Measurements from ENCODE around the gene BMPR1B.
"Not testable (repeated sequence)": the region's sequence is repeated elsewhere in the genome, so short reads cannot be mapped to it uniquely, and the experiment has no call there.

Gene BMPR1B

DNA sequence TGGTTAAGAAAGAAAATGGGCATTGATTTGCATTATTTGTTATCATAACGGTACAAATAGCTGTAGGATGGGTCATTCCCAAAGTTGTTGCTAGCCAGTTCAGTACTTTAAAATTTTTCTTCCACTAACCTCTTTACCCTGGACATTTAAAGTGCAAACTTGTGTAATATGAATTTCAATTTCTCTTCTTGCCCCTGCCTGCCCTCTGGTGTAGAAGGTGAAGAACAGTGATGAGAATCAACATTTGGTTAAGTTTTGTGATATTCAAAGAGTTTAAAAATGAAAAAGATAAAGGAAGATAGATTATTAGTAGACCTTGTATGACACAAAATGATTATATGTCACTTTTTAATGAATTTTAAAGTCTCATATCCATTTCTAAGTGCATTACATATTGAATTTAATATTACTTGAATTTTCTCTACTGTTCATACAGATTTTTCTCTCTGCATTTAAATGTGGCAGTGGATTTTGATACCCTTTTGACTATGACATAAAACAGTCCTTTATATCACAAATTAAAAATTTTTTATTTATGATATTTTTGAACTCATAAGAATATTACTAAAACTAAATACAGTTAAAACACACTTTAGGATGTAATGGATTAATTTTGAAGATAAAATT is 337.7 kb downstream of the BMPR1B start:
- DNase-seq: no peak

DNA sequence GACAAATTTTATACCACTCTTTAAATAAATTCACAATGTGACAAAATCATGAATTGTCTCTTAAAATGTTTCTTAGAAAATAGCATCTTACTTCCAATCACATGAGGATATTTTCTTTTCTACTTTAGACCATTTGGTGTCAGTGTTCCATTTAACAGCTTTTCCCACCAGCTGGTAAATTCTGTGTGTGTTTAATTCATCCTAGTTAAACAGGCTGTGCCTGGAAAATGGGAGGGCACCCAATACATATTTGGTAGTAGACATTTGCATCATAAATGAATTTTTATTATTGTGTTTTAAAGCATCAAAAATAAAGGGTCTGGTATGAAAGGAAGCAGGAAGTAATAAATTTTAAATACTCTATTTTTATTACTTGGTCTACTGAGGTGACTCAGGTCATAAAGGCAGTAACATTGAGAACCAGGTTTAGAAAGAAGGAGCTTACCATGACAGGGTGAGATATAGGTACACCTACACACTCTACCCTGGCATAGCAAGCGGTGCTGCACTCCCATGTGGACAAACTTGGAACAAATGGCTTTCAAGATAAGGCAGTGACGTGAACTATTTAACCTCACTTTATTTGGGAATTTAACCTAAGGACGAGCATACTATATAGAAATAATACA is 344.5 kb downstream of the BMPR1B start:
- DNase-seq: no peak

DNA sequence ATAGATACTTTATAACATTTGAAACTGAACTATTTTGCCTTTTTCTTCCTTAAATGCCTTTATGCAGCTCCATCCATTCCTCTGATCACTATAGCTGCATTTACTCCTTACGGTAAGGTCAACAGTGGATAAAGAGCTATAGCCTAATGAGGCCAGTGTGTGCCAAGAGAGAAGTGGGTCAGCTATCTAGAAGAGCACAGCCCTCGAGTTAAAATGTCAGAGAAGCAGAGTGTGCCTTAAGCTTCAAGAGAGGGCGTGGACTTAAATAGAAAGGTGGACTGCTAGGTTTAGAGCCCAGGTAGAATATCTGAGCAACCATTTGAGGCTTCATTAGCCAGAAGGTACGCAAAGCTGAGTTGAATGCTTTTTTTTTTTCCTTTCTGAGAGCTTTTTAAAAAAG is 347.4 kb downstream of the BMPR1B start:
- DNase-seq: no peak

DNA sequence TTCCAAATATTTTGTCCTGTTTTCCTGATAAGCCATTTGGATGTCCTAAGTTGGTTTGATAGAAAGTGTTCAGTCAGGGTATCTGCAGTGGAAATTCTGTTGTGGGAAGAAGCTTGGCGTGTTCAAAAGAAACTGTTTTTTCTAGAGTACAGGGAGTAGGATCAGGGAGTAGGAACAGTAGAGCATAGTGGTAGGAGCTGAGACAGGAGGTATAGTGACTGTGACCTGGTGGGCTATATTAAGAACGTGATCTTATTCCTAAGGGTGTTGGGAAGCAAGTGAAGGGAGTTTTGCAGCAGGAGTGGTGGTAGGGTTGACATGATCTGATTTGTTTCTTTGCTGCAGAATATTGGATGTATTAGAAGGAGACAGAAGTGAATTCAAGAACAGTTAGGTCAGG is 348.2 kb downstream of the BMPR1B start:
- no peak for DNase-seq

DNA sequence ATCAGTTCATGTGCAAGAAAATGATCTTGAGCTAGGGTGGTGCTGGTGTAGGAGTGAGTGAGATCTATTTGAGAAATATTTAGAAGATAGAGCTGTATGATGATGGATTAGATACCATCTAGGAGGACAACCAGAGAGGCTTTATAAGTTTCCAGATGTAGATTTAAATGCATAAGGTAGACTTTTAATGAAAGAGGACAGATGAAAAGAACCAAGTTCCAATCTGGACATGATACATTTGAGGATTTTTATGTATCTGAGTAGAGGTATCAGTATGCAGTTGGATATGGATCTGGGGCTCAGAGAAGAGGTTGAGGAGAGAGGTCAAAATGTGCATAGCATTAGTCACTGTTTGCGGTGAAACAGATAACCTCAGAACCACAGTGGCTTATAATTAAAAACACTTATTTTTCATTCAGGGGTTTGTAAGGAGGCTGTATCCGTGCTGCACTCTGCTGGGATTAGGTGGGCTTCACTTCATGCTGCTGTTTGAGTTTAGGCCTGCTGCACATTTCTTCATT is 348.7 kb downstream of the BMPR1B start:
- no peak for DNase-seq

DNA sequence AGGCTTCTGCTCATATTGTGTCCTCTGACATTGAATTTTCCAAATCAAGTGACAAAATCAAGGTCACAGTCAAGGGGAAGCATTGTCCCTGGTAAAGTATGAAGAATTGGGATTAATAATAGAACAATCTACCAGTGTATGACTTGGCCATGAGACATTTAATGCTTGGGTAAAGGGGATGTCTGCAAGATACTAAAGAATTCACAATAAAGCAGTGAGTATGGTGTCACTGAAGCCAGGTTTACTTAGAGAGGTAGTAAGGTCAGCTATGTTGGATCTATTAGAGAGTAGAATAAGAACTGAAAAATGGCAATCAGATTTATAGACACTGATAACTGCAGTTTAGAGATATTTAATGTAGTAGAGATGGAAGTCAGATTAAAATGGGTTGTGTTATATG is 349.2 kb downstream of the BMPR1B start:
- DNase-seq: no peak

DNA sequence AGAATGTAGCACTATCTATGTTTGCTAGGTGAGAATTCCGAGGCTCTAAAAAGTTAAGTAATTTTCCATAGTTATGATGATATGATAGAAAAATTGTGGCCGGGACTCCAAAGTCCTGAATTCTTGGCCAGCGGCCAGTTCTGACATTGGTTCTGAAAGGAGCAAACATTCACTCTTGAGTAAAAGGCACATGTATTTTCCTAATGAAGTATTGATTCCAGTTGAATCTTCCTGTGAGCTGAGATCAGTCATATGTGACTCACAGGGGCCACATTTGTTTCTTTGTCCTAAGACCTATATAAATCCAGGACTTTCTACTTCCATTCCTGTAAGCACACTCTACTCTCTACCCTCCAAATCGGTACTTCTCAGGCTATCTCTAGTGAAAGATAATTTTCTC is 349.9 kb downstream of the BMPR1B start:
- no peak for DNase-seq

DNA sequence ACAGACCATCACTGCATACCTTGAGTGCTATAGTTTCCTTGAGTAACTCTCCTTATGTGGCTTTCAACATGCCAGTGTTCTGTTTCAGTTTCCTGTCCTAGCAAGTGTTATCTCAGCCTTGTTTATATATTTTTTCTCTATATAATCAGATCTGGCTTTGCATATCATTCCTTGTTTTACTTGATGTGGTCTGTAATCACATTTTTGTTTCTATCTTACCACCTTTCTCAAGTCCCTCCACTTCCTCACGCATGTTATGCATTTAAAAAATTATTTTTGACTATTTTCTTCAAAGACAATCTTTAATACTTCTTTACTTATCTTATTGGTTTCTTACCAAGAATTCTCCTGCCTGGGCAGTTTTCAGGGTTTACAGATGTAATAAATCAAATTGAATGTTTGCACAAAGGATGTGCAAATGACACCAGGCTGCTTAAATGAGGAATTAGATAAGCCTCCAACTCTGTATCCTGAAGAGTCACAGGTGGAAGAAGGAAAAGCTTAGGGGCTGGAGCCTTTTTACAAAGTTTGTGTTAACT is 351.2 kb downstream of the BMPR1B start:
- no peak for DNase-seq

DNA sequence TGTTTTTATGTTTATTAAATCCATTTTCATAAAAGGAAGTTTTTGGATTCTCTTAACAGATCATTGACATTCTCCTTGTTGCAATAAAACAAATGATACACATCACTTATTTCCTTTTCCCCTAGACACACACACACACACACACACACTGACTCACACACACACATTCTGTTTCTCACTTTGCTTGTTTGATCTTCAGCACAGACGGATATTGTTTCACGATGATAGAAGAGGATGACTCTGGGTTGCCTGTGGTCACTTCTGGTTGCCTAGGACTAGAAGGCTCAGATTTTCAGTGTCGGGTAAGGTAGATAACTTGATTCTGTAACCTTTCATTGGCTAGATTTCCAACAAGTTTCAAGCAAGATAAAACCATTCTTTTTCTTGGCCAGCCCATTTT is 356.8 kb downstream of the BMPR1B start:
- no peak for DNase-seq

DNA sequence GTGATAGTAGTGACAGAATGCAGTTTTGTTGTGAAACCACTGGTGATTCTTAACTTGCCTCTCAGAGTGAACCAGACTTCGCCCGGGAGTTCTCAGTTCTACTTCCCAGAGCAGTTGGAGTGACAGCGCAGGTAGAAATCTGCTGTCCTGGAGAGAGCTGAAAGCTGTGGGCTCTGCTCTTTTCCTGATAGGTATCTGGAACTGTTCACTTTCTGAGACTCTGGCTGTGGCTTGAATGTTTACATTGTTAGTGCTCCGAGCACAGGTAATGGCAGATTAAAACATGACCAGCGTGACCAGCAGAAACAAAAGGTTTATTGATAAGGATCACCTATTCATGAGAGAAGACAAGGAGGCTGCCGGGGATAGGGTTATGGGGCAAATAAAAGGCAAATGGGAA is 360.7 kb downstream of the BMPR1B start:
- no peak for DNase-seq

DNA sequence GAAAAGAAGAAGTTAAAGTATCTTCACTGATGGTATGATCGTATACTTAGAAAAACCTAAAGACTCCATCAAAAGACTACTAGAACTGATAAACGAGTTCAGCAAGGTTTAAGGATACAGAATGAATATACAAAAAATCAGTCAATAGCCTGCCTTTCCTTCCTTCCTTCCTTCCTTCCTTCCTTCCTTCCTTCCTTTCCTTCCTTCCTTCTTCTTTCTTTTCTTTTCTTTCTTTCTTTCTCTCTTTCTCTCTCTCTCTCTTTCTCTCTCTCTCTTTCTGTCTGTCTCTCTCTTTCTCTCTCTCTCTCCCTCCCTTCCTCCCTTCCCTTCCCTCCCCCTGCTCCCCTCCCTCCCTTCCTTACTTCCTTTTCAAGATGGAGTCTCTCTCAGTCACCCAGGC is 362.7 kb downstream of the BMPR1B start:
- no peak for DNase-seq

DNA sequence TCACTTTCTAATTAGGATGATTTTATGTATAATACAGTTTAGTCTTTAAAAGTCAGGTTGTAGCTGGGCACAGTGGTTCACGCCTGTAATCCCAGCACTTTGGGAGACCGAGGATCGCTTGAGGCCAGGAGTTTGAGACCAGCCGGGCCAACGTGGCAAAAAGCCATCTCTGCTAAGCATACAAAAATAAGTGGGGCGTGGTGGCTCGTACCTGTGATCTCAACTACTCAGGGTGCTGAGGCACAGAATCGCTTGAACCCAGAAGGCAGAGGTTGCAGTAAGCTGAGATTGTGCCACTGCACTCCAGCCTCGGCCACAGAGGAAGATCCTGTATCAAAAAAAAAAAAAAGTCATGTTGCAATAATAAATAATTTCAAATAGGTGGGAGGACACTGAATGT is 364.2 kb downstream of the BMPR1B start:
- no peak for DNase-seq

DNA sequence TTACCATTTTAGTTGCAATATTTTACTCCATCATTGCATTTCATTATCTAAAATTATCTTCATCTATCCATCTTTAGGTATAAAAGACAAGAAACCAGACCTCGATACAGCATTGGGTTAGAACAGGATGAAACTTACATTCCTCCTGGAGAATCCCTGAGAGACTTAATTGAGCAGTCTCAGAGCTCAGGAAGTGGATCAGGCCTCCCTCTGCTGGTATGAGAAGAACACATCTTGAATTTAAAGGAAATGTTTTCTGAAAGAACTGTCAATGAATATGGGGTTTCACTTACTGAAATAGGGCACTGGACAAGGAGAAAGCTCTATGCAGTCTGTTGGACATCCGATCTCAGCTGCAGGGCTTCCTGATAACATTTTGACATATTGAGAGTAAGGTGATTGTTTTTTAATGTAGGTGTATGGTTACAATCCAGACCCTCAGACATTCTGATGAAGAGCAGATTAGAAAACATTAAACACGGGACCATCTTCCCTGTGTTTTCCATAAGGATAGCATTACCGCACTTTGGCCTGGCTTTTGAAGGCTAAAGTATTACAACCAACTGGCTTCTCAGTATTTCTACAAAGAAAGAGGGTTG is 367.2 kb downstream of the BMPR1B start:
- peak; percentile 1 for DNase-seq

DNA sequence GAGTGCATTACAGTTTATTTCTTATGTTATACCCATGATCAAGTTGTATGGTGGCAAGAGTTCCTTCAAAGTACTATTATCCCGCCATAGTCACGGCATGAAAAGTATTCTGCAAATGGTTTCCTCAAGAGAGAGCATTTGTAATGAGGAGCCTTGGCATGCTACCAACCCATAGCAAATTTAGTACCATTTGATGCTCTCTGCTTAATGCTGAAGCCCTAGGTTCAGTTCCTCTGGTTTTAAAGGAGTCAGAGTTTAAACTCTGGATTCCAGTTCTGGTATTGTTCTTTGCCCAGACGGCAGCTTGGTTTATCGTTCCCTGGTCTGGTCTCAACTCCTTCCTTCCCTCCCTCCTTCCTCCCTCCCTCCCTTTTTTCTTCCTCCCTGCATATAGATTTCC is 371.3 kb downstream of the BMPR1B start:
- no peak for DNase-seq

DNA sequence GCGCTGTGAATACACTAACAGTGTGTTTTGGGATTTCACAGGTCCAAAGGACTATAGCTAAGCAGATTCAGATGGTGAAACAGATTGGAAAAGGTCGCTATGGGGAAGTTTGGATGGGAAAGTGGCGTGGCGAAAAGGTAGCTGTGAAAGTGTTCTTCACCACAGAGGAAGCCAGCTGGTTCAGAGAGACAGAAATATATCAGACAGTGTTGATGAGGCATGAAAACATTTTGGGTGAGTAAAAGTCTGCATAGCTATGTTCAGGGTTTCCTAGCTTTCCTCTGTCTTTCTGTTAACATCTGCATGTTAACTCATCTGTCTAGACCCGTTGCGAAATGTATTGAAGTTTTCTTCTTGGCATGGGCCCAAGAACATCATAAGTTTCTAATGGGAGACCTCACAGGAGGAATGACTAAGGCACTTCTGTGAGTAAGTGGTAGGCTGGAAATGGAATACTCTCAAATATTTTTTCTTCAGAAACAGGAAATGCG is 372.1 kb downstream of the BMPR1B start:
- no peak for DNase-seq

DNA sequence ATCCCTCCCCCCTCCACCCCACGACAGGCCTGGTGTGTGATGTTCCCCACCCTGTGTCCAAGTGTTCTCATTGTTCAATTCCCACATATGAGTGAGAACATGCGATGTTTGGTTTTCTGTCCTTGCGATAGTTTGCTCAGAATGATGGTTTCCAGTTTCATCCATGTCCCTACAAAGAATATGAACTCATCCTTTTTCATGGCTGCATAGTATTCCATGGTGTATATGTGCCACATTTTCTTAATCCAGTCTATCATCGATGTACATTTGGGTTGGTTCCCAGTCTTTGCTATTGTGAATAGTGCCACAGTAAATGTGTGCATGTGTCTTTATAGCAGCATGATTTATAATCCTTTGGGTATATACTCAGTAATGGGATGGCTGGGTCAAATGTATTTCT is 376.3 kb downstream of the BMPR1B start:
- DNase-seq: not testable (repeated sequence)

DNA sequence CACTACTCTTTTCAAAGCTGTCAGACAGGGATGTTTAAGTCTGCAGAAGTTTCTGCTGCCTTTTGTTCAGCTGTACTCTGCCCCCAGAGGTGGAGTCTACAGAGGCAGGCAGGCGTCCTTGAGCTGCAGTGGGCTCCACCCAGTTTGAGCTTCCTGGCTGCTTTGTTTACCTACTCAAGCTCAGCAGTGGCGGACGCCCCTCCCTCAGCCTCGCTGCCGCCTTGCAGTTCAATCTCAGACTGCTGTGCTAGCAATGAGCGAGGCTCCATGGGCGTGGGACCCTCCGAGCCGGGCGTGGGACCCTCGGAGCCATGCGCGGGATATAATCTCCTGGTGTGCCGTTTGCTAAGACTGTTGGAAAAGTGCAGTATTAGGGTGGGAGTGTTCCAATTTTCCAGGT is 381.7 kb downstream of the BMPR1B start:
- DNase-seq: not testable (repeated sequence)

DNA sequence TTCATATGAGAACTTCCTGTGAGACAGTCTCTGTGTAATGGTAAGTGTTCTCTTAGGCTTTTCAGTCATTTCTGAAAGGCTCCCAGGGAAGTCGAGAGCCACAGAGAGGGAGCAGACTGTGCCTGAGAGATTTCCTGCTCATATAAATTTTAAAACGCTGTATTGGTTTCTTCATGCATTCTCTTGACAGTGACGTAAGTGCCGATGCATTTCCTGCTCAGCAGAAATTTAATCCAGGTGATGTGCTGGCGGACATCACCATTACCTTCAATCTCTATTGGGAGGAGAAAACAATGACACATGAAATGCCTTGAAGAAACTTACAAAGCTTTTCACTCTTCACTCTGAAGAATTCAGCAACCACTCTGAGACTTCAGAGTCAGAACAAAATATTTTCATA is 383.6 kb downstream of the BMPR1B start:
- no peak for DNase-seq

DNA sequence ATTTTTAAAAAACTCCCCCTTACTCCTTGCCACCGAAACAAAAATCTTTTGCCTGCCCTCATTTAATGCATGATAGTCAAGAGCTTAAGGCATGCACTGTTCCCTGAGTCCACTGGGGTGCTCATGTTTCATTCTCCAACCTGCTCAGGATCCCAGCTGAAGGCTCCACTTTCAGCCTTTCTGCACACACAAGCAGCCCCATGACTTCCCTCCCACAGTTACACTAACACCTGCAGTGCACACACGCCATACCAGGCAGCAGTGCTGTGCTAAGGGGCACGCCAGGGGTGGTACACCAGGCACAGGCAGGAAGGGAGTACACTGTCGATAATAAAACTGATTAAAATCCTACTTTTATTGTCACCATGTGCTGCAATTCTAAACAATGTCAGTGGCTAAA is 385.2 kb downstream of the BMPR1B start:
- DNase-seq: no peak

DNA sequence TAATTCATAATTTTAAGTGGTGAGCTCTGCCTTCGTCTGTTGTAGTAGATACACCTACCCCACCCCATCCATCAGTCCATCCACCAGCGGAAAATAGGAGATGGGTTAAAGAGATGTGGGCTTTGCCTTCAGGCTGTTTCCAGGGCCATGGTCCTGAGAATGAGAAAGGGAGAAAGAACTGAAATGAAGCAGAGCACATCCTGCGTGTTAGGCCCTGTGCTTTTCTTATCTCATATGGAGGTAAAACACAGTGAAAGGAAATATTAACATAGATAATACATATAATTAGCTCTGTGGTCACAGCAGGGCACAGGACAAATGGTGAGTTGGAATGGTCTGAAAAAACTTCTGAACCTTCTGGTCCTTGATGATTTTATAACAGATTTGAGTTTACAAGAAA is 393.5 kb downstream of the BMPR1B start:
- no peak for DNase-seq

DNA sequence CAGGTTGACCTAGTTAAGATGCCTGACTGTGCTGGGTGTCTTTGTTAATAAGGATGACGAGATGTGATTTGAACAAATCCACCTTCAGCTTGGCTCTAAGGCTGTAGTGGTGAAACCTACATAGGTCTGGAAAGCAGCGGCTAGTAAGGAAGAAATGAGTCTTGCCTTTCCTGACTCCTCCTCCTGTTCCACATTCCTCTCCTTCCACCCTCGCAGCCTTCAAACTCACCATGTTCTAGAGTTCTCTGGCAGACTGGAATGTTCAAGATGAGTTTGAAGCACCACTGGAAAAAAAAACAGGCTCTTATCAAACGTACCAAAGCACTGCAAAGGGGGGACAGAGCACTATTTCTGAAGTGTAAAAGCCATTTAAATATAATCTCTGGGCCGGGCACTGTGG is 395.4 kb downstream of the BMPR1B start:
- DNase-seq: no peak

DNA sequence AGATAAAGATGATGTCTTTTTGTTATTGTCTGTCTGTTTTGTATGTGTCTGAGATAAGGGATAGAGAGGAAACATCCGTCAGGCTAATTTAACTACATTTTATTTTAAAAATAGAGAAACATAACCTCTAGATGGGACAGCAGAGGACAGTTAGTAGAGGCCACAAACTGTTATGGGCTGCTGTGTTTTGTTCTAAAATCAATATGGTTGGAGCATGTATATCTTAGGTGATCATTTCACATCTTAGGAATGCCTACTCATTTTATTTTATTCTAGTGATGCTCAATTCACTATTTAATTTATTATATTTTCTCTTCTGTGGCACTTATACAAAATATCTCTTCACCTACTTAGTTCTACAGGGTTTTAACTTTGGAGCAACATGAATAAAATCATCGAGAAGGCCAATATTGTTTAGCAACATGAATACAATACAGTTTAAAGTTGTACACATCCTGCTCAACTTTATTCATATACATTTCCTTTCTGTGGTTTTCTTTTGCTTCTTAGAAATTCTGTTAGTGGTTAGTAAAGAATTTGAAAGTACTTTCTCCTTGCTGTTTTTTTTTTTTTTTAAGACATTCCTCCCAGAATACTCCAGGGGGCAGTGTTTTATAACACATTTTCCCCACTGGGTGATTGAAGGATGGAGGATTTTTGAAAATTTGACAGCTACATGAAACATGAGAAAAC is 398.1 kb downstream of the BMPR1B start:
- no peak for DNase-seq

DNA sequence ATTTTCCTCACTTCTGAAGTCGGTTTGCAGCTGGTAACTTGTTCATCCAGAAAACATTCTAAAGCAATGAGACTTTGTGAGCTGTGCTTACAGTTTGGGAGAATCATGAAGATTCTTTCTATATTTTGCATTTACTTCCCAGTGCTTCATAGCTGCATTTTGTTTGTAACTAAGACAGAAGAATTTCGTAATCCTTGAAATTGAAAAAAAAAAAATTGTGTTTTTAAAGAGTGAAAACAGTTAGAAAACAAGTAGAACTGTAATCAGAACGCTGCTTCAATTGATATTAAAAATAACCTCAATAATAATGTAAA is 398.7 kb downstream of the BMPR1B start:
- DNase-seq: no peak

DNA sequence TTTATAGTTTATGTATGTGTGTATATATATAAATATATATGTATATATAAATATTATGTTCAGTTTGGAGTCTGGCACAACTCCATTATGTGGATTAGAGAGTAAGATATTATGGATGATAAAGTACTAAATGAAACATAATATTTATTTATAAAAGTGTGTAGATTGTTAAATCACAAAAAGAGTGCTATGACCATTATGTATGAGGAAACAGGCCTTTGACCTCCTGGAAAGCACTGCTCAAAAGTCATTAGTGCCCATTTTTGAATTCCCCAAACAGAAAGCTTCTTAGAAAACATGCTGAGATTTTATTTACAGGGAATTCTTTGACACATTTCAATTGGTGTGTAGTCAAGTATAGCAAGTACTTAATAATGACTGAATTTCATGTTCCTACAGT is 399.8 kb downstream of the BMPR1B start:
- no peak for DNase-seq
